NCI-H2171 (cell line): Measurements from ENCODE around the gene N4BP2.
"Not testable (repeated sequence)": the region's sequence is repeated elsewhere in the genome, so short reads cannot be mapped to it uniquely, and the experiment has no call there.

ENCODE experiments used
- DNase-seq: peaks from one replicate; lab custom pipeline; 2025; lab: John Stamatoyannopoulos, UW

Gene N4BP2

GRCh38 chr4:40056716-40057585, at the start of gene N4BP2:
TSS of gene N4BP2 (plus strand) at chr4:40056850. CDS start at chr4:40097341, 40,491 bp downstream.
- DNase-seq, result peak; percentile 65

DNA sequence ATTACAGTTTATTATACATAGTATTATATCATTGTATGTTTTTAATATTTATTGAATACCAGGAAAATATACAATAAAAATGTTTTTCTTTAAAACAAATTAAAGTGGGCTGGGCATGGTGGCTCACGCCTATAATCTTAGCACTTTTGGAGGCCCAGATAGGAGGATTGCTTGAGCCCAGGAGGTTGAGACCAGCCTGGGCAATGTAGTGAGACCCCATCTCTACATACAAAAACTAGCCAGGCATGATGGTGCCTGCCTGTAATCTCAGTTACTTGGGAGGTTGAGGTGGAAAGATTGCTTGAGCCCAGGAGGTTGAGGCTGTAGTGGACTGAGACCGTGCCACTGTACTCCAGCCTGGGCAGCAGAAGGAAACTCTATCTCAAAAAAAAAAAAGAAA, 40.6 kb upstream of the N4BP2 start:
- no peak for DNase-seq

DNA sequence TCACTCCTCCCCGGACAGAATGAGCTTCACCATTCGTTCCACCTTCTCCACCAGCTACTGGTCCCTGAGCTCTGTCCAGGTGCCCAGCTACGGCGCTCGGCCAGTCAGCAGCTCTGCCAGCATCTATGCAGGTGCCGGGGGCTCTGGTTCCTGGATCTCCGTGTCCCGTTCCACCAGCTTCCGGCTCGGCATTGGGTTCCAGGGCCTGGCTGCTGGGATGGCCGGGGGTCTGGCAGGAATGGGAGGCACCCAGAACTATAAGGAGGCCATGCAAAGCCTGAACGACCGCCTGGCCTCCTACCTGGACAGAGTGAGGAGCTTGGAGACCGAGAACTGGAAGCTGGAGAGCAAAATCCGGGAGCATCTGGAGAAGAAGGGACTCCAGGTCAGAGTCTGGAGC, 36.4 kb upstream of the N4BP2 start:
- no peak for DNase-seq

DNA sequence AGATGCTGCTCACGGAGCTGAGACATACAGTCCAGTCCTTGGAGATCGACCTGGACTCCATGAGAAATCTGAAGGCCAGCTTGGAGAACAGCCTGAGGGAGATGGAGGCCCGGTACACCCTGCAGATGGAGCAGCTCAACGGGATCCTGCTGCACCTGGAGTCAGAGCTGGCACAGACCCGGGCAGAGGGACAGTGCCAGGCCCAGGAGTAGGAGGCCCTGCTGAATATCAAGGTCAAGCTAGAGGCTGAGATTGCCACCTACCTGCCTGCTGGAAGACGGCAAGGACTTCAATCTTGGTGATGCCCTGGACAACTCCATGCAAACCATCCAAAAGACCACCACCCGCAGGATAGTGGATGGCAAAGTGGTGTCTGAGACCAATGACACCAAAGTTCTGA, 35.5 kb upstream of the N4BP2 start:
- not testable (repeated sequence) for DNase-seq

DNA sequence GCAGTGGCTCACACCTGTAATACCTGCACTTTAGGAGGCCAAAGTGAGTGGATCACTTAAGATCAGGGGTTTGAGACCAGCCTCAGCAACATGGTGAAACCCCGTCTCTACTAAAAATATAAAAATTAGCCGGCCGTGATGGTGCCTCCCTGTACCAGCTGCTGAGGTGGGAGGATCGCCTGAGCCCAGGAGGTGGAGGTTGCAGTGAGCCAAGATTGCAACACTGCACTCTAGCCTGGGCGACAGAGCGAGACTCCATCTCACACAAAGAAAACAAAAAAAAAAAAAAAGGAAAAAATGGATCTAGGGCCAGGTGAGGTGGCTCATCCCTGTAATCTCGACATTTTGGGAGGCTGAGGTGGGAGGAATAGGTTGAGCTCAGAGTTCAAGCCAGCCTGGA, 32.6 kb upstream of the N4BP2 start:
- not testable (repeated sequence) for DNase-seq

GRCh38 chr4:40032785-40033184, 23.9 kb upstream of the N4BP2 start:
- no peak for DNase-seq

DNA sequence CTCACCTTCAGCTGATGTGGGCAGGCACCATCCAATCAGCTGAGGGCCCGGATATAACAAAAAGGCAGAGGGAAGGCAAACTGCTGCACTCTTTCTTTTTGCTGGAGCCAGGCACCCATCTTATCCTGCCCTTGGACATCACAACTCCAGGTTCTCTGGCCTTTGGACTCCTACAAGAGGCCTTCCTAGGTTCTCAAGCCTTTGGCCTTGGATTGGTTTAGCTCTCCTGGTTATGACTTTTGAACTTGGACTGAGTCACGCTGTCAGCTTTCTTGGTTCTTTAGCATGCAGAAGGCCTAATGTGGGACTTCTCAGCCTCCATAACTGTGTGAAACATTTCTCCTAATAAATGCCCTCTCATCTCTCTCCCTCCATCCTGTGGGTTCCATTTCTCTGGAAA, 23.0 kb upstream of the N4BP2 start:
- no peak for DNase-seq

DNA sequence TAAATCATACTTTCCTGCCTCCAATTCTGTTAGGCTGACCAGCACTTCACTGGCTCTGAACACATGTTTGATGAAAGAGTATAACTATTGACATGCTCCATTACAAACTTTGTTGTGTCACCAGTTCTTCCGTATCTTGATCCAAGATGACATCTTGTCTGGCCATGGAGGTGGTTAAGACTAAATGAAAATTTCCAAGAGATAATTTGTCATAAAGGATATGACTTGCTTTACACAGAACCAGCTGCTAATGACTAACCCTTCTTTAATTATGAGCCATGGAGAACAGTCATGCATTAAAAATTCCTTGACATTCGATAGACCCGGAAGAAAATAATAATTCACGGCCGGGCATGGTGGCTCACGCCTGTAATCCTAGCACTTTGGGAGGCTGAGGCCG, 17.7 kb upstream of the N4BP2 start:
- DNase-seq, result no peak

DNA sequence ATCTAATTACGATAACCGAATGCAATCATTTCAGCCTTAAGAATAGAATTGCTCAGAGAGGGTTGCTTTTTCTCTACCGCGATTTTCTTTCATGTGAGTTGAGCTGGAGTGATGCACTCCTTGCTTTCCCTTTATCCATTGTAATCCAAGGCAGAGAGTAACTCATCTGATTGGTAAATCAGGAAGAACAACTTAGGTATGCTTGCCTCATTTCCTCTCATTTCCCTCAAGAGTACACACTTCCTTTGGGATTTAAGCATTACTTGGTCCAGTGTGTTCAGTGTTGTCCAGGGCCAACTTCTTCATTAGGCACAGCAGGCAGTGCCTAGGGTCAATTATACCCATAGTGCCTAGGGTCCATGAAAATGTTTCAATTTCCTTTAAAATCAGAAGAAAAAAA, 15.7 kb upstream of the N4BP2 start:
- DNase-seq, result no peak

GRCh38 chr4:40043786-40044185, 12.9 kb upstream of the N4BP2 start:
- DNase-seq, result no peak

GRCh38 chr4:40046311-40046980, 10.2 kb upstream of the N4BP2 start:
- DNase-seq, result no peak

DNA sequence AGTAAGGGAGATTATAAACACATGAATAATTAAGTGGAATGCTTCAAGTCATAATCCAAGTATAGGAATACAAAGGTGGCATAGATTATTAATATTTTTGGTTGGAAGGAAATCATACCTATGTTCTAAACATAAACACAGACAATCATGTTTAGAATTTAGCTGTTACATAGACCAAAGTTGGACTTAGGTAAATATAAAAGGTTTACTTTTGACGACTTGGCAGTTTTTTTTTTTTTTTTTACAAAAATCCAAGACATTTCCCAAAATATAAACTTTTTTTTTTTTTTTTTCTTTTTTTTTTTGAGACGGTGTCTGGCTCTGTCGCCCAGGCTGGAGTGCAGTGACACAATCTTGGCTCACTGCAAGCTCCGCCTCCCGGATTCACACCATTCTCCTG, 3.5 kb upstream of the N4BP2 start:
- DNase-seq, result no peak

- no peak for DNase-seq
Observed at GRCh38 chr4:40055511-40055862, 1.2 kb upstream of the N4BP2 start.

- DNase-seq, result peak; percentile 18
Observed at GRCh38 chr4:40055863-40056715, 561 bp upstream of the N4BP2 start.

GRCh38 chr4:40057586-40058091, 989 bp downstream of the N4BP2 start:
- peak; percentile 65 for DNase-seq

DNA sequence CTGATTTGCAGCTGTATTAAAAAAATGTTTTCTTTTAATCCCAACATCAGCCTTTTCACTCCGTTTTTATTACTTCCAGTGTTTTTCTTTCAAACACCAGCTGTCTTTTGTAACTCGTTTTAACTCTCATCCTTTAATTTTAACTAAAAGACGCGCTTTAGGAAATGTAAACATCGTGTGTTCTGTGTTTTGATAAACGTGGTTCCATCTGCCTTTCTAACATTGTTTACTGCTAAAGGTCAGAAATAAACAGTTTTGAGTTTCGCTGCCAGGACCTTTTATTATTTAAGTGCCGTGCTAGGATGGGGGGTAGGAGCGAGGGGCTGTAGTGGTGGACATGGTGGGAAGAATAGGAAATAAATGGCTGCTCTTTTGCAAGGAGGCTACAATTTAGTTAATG, 1.5 kb downstream of the N4BP2 start:
- DNase-seq, result no peak

GRCh38 chr4:40058854-40059253, 2.2 kb downstream of the N4BP2 start:
- no peak for DNase-seq

- DNase-seq, result no peak
Observed at GRCh38 chr4:40059362-40059761, 2.7 kb downstream of the N4BP2 start.

GRCh38 chr4:40065010-40065409, 8.4 kb downstream of the N4BP2 start:
- DNase-seq, result no peak

DNA sequence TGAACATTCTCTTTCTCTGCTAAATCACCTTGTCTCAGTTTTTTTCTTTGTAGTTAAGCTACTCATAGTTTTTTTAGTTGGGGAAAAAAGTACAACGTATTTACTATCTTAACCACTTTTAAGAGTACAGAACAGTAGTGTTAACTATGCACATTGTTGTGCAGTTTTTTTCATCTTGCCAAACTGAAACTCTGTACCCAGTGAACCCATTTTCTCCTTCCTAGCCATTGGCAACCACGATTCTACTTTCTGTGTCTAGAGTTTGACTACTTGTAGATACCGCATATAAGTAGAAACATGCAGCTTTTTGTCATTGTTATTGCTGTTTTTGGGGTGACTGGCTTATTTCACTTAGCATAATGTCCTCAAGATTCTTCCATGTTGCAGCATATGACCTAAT, 10.0 kb downstream of the N4BP2 start:
- DNase-seq, result no peak

DNA sequence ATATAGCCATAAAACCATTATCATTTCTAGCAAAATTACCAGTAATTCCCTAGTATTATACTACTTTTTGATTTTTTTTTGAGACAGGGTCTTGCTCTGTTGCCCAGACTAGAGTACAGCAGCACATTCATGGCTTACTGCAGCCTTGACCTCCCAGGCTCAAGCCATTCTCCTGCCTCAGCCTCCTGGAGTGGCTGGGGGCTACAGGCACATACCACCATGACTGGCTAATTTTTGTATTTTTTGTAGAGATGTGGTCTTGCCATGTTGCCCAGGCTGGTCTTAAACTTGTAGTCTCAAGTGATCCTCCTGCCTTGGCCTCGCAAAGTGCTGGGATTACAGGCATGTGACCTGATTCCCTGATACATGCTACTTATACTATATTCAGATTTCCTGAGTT, 13.7 kb downstream of the N4BP2 start:
- no peak for DNase-seq

GRCh38 chr4:40086421-40086820, 29.8 kb downstream of the N4BP2 start:
- DNase-seq, result no peak
